ENCODE results near the gene ANKS1B. TPM values are rescaled to one million over a fixed set of nuclear protein-coding genes. Genes with fewer than 3 reads are reported as not detected.

Gene ANKS1B
- total RNA-seq, 1 experiment from 2014 or later: 5.8 TPM

- no peak overlapping the region for H3K27ac Mint-ChIP-seq
Measured at GRCh38 chr12:99439399-99439798, 545.3 kb downstream of the ANKS1B start.

GRCh38 chr12:99436584-99436983 is 548.2 kb downstream of the ANKS1B start:
- CTCF ChIA-PET: no interaction called here
- Mint-ChIP-seq H3K27me3 (ENCODE audit: low read depth) (no peaks in the 10 kb centered on the region), H3K4me3 (no peak overlapping the region), H3K36me3 (no peaks in the 10 kb centered on the region), H3K9me3 (peaks cover 6% of the 10 kb centered on the region), H3K27ac (no peak overlapping the region), H3K4me1 (peaks cover 24% of the 10 kb centered on the region)
- POLR2A ChIA-PET: no interaction called here
- no peak for DNase-seq (ENCODE audit: low spot score)
- TF ChIP-seq ZNF671 (CRISPR knock-in tag; IDR thresholded peaks at IDR 0.05): no peak
- TF ChIP-seq ELF4 (CRISPR knock-in tag; IDR thresholded peaks at IDR 0.05; ENCODE audit: low read depth): no peak
- TF ChIP-seq GTF2I (CRISPR knock-in tag; conservative IDR thresholded peaks at IDR 0.05): no peak
- no peak for TF ChIP-seq AFF4 (CRISPR knock-in tag; IDR thresholded peaks at IDR 0.05; ENCODE audit: borderline replicate concordance)
- no peak for ATAC-seq

More at GRCh38 chr12:99439399-99439798, 545.3 kb downstream of the ANKS1B start:
- ATAC-seq (no peak), DNase-seq (ENCODE audit: low spot score) (no peak)
- ChIA-PET CTCF (interaction anchor here (1.4 kb wide), 1 partner anchor 49 kb away, joined by 3 read pairs; no protein-coding TSS in a partner anchor), POLR2A (no interaction called here)
- Mint-ChIP-seq H3K4me1 (peaks cover 24% of the 10 kb centered on the region), H3K36me3 (no peaks in the 10 kb centered on the region), H3K27me3 (ENCODE audit: low read depth) (no peaks in the 10 kb centered on the region), H3K4me3 (no peak overlapping the region), H3K9me3 (peaks cover 6% of the 10 kb centered on the region)
- TF ChIP-seq ZMAT4 (CRISPR knock-in tag; IDR thresholded peaks at IDR 0.05) (no peak), PRRX2 (CRISPR knock-in tag; IDR thresholded peaks at IDR 0.05) (no peak), IRF2 (CRISPR knock-in tag; IDR thresholded peaks at IDR 0.05; ENCODE audit: borderline replicate concordance, low read depth) (no peak), ESRRA (CRISPR knock-in tag; IDR thresholded peaks at IDR 0.05; ENCODE audit: borderline replicate concordance) (no peak), ATF3 (CRISPR knock-in tag; conservative IDR thresholded peaks at IDR 0.05) (no peak), ZNF532 (CRISPR knock-in tag; IDR thresholded peaks at IDR 0.05; ENCODE audit: borderline replicate concordance) (no peak), ZBTB43 (CRISPR knock-in tag; IDR thresholded peaks at IDR 0.05) (no peak), ZNF396 (CRISPR knock-in tag; IDR thresholded peaks at IDR 0.05; ENCODE audit: borderline replicate concordance) (no peak), ZNF416 (CRISPR knock-in tag; IDR thresholded peaks at IDR 0.05) (no peak), ZNF121 (CRISPR knock-in tag; IDR thresholded peaks at IDR 0.05) (no peak), ZBTB21 (CRISPR knock-in tag; IDR thresholded peaks at IDR 0.05; ENCODE audit: borderline replicate concordance) (no peak), NFE2L1 (CRISPR knock-in tag; IDR thresholded peaks at IDR 0.05) (no peak), ZNF423 (CRISPR knock-in tag; IDR thresholded peaks at IDR 0.05) (no peak), CREM (CRISPR knock-in tag; IDR thresholded peaks at IDR 0.05) (no peak)
